Coronary artery (tissue), 2 donors: ENCODE data around the gene MYO1E.
"Not testable (repeated sequence)": the region's sequence is repeated elsewhere in the genome, so short reads cannot be mapped to it uniquely, and the experiment has no call there.

Experiments
- DNase-seq: peaks from one replicate; pipeline ENCODE4 v3.0.0-alpha.2; 2017; ENCODE audit warnings: low spot score
- H3K27ac ChIP-seq, 2 donors: fragments of 200-600 bp; sonication (generic); one replicate each; pipeline ENCODE4 v1.5.1; 2016 to 2019
- H3K4me3 ChIP-seq: fragments of 200-600 bp; sonication (generic); 2 replicates; pipeline ENCODE4 v1.5.1; 2016; ENCODE audit warnings: mild to moderate bottlenecking, moderate library complexity
- TF ChIP-seq, protein P1 (sequence below): fragments of 200-600 bp; sonication (generic); IDR thresholded peaks from one replicate; pipeline ENCODE4 v1.5.1; 2019; ENCODE audit warnings: antibody characterized with exemption

Gene MYO1E

DNA sequence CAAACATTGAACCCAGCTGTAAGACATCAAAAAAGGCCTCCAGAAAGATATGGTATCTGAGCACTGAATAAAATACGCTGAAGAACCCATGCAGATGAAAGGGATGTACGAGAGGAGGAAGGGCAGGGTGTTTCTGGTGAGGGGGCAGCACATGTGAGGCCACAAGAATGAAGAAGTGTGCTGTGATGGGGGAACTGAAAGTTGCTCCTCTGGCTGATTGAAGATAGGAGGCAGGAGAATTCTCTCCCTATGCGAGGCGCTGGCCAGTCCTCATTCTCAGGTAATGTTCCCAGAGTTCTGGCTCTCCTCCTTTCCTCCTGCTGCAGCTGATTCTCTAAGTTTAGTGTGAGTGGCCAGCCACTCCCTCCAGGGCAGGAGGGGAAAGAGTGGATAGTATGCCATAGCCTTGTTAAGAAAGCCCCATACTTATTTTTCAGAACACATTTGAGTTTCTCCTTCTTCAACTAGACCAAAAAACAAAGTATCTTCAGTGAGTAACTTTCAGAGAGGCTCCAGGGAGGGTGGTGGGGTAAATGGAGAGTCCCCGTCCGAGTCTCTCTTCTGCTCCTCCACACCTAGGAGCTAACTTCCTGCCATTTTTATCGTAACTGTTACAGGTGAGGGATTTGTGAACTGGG, 26.9 kb upstream of the MYO1E start:
- TF ChIP-seq, protein P1, sequence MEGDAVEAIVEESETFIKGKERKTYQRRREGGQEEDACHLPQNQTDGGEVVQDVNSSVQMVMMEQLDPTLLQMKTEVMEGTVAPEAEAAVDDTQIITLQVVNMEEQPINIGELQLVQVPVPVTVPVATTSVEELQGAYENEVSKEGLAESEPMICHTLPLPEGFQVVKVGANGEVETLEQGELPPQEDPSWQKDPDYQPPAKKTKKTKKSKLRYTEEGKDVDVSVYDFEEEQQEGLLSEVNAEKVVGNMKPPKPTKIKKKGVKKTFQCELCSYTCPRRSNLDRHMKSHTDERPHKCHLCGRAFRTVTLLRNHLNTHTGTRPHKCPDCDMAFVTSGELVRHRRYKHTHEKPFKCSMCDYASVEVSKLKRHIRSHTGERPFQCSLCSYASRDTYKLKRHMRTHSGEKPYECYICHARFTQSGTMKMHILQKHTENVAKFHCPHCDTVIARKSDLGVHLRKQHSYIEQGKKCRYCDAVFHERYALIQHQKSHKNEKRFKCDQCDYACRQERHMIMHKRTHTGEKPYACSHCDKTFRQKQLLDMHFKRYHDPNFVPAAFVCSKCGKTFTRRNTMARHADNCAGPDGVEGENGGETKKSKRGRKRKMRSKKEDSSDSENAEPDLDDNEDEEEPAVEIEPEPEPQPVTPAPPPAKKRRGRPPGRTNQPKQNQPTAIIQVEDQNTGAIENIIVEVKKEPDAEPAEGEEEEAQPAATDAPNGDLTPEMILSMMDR, result no peak
- no peak overlapping the region for H3K27ac ChIP-seq
- H3K4me3 ChIP-seq, result no peak overlapping the region
- no peak for DNase-seq

DNA sequence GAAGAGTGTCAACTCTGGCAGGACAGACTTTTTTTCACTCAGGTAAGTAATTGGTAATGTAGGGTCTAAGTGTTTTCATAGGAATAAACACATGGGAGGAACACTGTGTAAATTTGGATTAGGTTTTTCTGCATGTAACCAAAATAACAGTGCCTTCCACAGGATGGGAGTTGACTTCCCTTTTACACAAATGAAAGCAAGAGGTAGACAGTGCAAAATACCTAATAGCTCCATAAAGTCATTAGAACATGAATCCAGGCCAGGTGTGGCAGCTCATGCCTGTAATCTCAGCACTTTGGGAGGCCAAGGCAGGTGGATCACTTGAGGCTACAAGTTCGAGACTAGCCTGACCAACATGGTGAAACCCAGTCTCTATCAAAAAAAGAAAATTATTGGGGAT, 25.5 kb upstream of the MYO1E start:
- H3K4me3 ChIP-seq, result no peak overlapping the region
- TF ChIP-seq, protein P1, result no peak
- DNase-seq, result no peak
- no peak overlapping the region for H3K27ac ChIP-seq

DNA sequence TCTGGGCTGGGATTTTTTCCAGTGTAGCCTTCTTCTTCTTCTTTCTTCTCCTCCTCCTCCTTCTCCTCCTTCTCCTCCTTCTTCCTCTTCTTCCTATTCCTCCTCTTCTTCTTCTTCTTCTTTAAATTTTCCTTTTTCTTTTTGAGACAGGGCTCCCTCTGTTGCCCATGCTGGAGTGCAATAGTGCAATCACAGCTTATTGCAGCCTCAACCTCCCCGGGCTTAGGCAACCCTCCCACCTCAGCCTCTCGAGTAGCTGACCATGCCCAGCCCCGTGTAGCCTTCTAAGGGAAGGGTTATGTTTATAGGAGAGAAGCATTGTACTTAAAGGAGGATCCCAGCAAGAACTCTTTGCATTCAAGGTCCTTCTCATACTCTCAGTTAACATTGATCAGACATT, 24.0 kb upstream of the MYO1E start:
- TF ChIP-seq, protein P1, result no peak
- no peak for DNase-seq
- Histone ChIP-seq H3K4me3 (no peak overlapping the region), H3K27ac (no peak overlapping the region)

DNA sequence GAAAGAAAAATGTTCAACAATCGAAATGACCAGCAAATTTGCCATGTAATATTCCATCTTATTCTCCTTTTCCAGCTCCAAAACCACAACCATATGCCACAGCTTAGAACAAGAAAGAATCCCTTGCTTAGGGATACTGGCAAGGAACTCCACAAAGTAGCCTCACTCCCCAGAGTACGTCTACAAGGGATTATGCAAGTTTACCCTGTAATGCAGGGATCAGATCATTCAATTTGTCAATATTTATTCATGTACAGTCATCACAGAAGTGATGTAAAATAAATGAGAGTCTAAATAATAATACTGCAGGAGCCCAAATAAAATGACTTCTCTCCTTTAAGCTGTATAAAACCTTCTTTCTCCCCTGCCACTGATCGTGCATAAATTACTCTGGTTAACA, 23.5 kb upstream of the MYO1E start:
- Histone ChIP-seq H3K27ac (no peak overlapping the region), H3K4me3 (no peak overlapping the region)
- DNase-seq, result no peak
- TF ChIP-seq, protein P1, result no peak

DNA sequence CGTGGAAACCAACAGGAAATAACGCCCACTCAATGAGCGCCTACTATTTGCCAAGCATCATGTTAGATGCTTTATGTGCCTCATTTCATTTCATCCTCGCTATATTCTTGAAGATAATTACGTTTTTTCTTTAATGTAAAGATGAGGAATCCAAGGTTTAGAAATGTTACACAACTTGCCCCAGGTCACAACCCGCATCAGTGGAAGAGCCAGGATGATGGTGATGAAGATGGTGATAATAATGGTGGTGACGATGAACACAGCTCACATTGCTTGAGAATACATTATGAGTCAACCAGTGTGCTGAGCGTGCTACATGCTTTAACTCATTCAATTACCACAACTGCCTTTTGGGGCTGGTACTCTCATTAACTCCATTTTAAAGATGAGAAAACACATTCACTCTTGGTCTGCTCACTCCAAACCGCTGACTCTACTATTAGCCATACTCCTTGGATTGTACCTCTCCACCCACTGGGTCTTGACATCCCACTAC, 21.5 kb upstream of the MYO1E start:
- Histone ChIP-seq H3K27ac (no peak overlapping the region), H3K4me3 (no peak overlapping the region)
- no peak for DNase-seq
- TF ChIP-seq, protein P1, result no peak

DNA sequence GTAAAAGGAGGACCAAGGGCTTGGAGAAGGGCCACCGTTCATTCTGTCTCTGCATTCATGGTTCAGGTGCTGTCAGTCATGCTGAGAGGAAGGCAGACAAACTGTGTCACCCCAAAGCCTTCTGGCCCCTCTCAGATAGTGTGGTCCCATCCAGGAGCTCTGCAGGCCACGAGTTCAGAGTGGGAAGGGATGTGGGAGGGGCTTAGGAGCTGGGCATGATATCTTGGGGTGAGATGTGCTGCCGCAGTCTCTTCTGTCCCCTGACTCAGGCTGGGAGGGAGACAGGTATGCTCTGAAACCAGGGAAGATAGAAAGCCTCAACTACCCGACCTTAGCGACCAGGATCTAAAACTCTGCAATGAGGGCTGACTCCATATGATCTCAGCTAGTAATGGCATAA, 19.6 kb upstream of the MYO1E start:
- Histone ChIP-seq H3K27ac (no peak overlapping the region), H3K4me3 (no peak overlapping the region)
- DNase-seq, result no peak
- TF ChIP-seq, protein P1, result no peak

DNA sequence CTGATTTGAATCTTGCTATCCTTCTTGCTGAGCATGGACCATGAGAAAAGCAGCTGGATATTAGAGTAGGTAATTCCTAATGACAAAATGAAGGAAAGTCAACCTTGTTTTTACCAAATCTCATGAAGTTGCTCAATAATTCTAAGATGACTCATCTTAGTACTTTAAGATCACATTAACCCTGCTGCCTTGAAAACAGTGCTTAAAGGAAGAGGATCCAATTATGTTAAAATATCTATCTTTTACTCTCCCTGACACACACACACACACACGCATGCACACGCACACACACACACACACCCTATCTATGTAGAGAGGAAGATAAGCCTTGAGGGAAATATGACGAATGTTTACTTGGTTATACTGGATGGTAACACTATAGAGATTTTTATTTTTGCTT, 16.0 kb upstream of the MYO1E start:
- H3K27ac ChIP-seq, result no peak overlapping the region
- H3K4me3 ChIP-seq, result no peak overlapping the region
- TF ChIP-seq, protein P1, result no peak
- no peak for DNase-seq

DNA sequence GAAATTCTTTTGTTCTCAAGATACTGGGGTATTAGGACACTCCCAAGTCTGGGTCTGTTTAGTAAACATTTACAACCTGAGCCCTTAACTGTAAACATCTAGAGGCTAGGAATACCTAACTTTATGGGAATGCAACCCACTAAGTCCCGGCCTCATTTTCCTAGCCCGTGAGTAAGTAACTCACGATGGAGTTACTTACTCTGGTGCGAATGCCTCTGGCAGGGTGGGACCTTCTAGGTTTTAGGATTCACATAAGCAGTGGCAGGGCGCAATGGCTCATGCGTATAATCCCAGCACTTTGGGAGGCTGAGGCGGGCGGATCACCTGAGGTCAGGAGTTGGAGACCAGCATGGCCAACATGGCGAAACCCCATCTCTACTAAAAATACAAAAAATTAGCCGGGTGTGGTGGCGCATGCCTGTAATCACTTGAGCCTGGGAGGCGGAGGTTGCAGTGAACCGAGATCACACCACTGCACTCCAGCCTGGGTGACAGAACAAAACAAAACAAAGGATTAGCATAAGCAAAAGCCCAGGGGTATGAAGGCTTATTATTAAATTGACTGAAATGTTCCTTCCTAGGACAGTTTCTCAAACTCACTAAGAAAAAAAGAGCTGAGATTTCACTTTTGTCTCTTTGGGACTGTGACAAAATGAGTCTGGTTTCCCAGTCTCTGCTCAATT, 14.7 kb upstream of the MYO1E start:
- DNase-seq, H3K4me3 ChIP-seq, H3K27ac ChIP-seq: not testable (repeated sequence)
